K562 (cell line): ENCODE results near the gene PRKCE. TPM values are rescaled to one million over a fixed set of nuclear protein-coding genes. Genes with fewer than 3 reads are reported as not detected.

Experiments
- ATAC-seq: fragments of 200-7000 bp; cut with Tn5 transposase; 3 replicates; pipeline ENCODE4 v1.9.1; 2020; ENCODE audit warnings: moderate library complexity
- BruUV-seq: library from RNA; stranded (reverse); fragments of 400-500 nt; replicated peaks from 2 replicates; lab custom pipeline; 2021; lab: Mats Ljungman, UMichigan
- CTCF ChIA-PET: fragments of 300-600 bp; formaldehyde crosslinking; extraction: SDS; loops from one replicate; lab custom pipeline; 2021; ENCODE audit warnings: low intra/inter-chr PET ratio; lab: Yijun Ruan, JAX
- POLR2A ChIA-PET: fragments of 300-600, 350-650 bp; sonication (Branson Sonifier 250); formaldehyde crosslinking; extraction: SDS; loops from one replicate; lab custom pipeline; 2021; ENCODE audit warnings: antibody characterized with exemption, inconsistent platforms; lab: Yijun Ruan, JAX
- DNase-seq, 4 experiments: peaks; one replicate each; pipeline versions ENCODE4 v3.0.0 to v3.0.0-alpha.2; 2011 to 2018; ENCODE audit warnings: low spot score in 3 of 4, mixed read lengths in 3 of 4; ENCODE audit errors: extremely low read depth in 1 of 4
- FAIRE-seq: peaks from 2 replicates; lab custom pipeline; 2011; peaks lifted over from hg19 to GRCh38; lab: Jason Lieb, UNC
- H2AFZ ChIP-seq: 2 replicates; pipeline ENCODE4 v1.6.0; 2011; ENCODE audit warnings: low read depth, low read length, control low read depth, inconsistent platforms
- H3K27ac ChIP-seq: fragments of 200-600 bp; 3 replicates; pipeline ENCODE4 v1.8.0; 2011; ENCODE audit warnings: low read depth, mild to moderate bottlenecking, control low read depth, inconsistent platforms, low read length, moderate library complexity, mixed read lengths; ENCODE audit errors: extremely low read depth
- H3K27me3 ChIP-seq, 2 experiments: fragments of 300-600 bp in 1 of 2; 2 replicates in 1 of 2; 3 replicates in 1 of 2; pipeline versions ENCODE4 v1.6.0 to v1.8.0; 2011; ENCODE audit warnings: inconsistent platforms in 2 of 2, low read length in 2 of 2, mild to moderate bottlenecking in 1 of 2, mixed read lengths in 1 of 2, moderate library complexity in 1 of 2; ENCODE audit not compliant: control insufficient read depth in 2 of 2, insufficient read depth in 2 of 2
- H3K36me3 ChIP-seq: fragments of 300-600 bp; 3 replicates; pipeline ENCODE4 v1.8.0; 2011; ENCODE audit warnings: mild to moderate bottlenecking, low read length, inconsistent platforms; ENCODE audit not compliant: control insufficient read depth, insufficient read depth
- H3K4me1 ChIP-seq, 2 experiments: fragments of 200-600 bp in 1 of 2; replicated peaks in 1 of 2; 2 replicates in 1 of 2; 3 replicates in 1 of 2; pipeline versions ENCODE4 v1.5.1 to v1.8.0; 2011; ENCODE audit warnings: inconsistent platforms in 2 of 2, low read length in 2 of 2, mild to moderate bottlenecking in 1 of 2, mixed read lengths in 1 of 2, moderate library complexity in 1 of 2; ENCODE audit not compliant: control insufficient read depth in 2 of 2, insufficient read depth in 2 of 2
- H3K4me2 ChIP-seq: 2 replicates; pipeline ENCODE4 v1.6.1; 2011; ENCODE audit warnings: low read length, control low read depth, inconsistent platforms, mixed read lengths; ENCODE audit not compliant: insufficient read depth
- H3K4me3 ChIP-seq: fragments of 200-600 bp; sonication (generic), shearing (Covaris generic); 2 replicates; pipeline ENCODE4 v1.5.1; 2016; ENCODE audit warnings: control low read depth, inconsistent platforms
- H3K79me2 ChIP-seq: fragments of 200-600 bp; 3 replicates; pipeline ENCODE4 v1.8.0; 2011; ENCODE audit warnings: low read length, inconsistent platforms; ENCODE audit not compliant: control insufficient read depth, insufficient read depth
- H3K9ac ChIP-seq, 2 experiments: 2 replicates each; pipeline versions ENCODE4 v1.6.0 to v1.6.1; 2011; ENCODE audit warnings: low read depth in 2 of 2, low read length in 2 of 2, control low read depth in 1 of 2, inconsistent platforms in 1 of 2, mild to moderate bottlenecking in 1 of 2, mixed read lengths in 1 of 2; ENCODE audit not compliant: insufficient read depth in 1 of 2
- H3K9me1 ChIP-seq: one replicate; pipeline ENCODE4 v1.6.0; 2011; ENCODE audit warnings: inconsistent platforms, mild to moderate bottlenecking, low read length, moderate library complexity; ENCODE audit not compliant: control insufficient read depth, insufficient read depth
- H3K9me3 ChIP-seq: replicated peaks from 2 replicates; pipeline ENCODE4 v1.5.1; 2011; ENCODE audit warnings: low read depth, low read length, inconsistent platforms; ENCODE audit not compliant: control insufficient read depth, insufficient read depth
- H4K20me1 ChIP-seq: replicated peaks from 2 replicates; pipeline ENCODE4 v1.6.1; 2011; ENCODE audit warnings: low read length, inconsistent platforms, mixed read lengths; ENCODE audit not compliant: control insufficient read depth, insufficient read depth
- ATF7 ChIP-seq: fragments of 450-650 bp; IDR thresholded peaks from 2 replicates; pipeline ENCODE4 v1.7.1; 2014; ENCODE audit warnings: mild to moderate bottlenecking, moderate library complexity
- GABPB1 ChIP-seq: sonication (generic); formaldehyde crosslinking; IDR thresholded peaks from 2 replicates; pipeline ENCODE4 v1.8.0; 2022; ENCODE audit warnings: mild to moderate bottlenecking, missing genetic modification reagents
- KAT7 ChIP-seq: sonication (generic); formaldehyde crosslinking; IDR thresholded peaks from 2 replicates; pipeline ENCODE4 v1.8.0; 2022; ENCODE audit warnings: missing genetic modification reagents, mild to moderate bottlenecking, borderline replicate concordance
- NEUROD1 ChIP-seq: fragments of 150-350 bp; IDR thresholded peaks from 2 replicates; pipeline ENCODE4 v1.6.1; 2014; ENCODE audit warnings: borderline replicate concordance, low read length, low read depth; ENCODE audit not compliant: partially characterized antibody
- OTX1 ChIP-seq: fragments of 450-650 bp; formaldehyde crosslinking; IDR thresholded peaks from 2 replicates; pipeline ENCODE4 v1.4.0; 2022; ENCODE audit warnings: mild to moderate bottlenecking
- PML ChIP-seq: IDR thresholded peaks from 2 replicates; pipeline ENCODE4 v1.6.1; 2012; ENCODE audit warnings: low read length, inconsistent platforms
- POLR2H ChIP-seq: IDR thresholded peaks from 2 replicates; pipeline ENCODE4 v1.6.1; 2016; ENCODE audit warnings: missing genetic modification characterization, low read depth, mild to moderate bottlenecking, control low read depth, missing compliant biosample characterization, moderate library complexity
- SMARCE1 ChIP-seq: fragments of 450-650 bp; IDR thresholded peaks from 2 replicates; pipeline ENCODE4 v1.7.1; 2016; ENCODE audit warnings: mild to moderate bottlenecking
- ZNF384 ChIP-seq: IDR thresholded peaks from 2 replicates; pipeline ENCODE4 v1.6.1; 2012; ENCODE audit warnings: low read depth, low read length, improper control_type of control experiment
- ZNF644 ChIP-seq: fragments of 200-800 bp; sonication (Bioruptor generic); IDR thresholded peaks from 2 replicates; pipeline ENCODE4 v1.6.1; 2016; ENCODE audit warnings: low read depth, missing genetic modification characterization, missing compliant biosample characterization
- WGBS: fragments of 100-300 bp; shearing (Covaris generic); methylation state at CpG from one replicate; pipeline ENCODE4 v1.1.6; 2016; ENCODE audit warnings: low coverage, mixed read lengths; ENCODE audit not compliant: insufficient coverage; ENCODE audit errors: missing lambda C conversion rate; 5-methylcytosine and 5-hydroxymethylcytosine counted together
- in situ Hi-C: fragments of 300-500 bp; cut with MboI; formaldehyde crosslinking; loops from 4 replicates; pipeline ENCODE4 v1.15.0; 2018; ENCODE audit warnings: inconsistent platforms, mixed read lengths
- intact Hi-C: fragments of 100-400 bp; cut with micrococcal nuclease; formaldehyde crosslinking; loops from 2 replicates; pipeline ENCODE4 v1.14.2; 2022
- polyA plus RNA-seq, 8 experiments: library from polyadenylated mRNA; depleted of rRNA in 4 of 8; stranded (reverse) in 5 of 8; unstranded in 3 of 8; fragments of >200 nt; fragmentation: Nextera tagmentation in 2 of 8; fragmentation: Illumina TruSeq in 1 of 8; extraction: Ambion mirVana in 2 of 8; extraction: Trizol in 1 of 8; gene quantifications; 2 replicates each; pipeline versions ENCODE4 v1.2.1 to v1.2.3, GENCODE V29; 2011 to 2014; ENCODE audit warnings: inconsistent platforms in 1 of 8, missing spikeins in 1 of 8
- total RNA-seq, 7 experiments: library from RNA; depleted of rRNA in 6 of 7; stranded (reverse); fragments of >200 nt in 6 of 7; fragmentation: Illumina TruSeq in 2 of 7; extraction: Trizol in 2 of 7; gene quantifications; 2 replicates each; pipeline versions ENCODE4 v1.2.1 to v1.2.3, GENCODE V29; 2011 to 2021; ENCODE audit warnings: low replicate concordance in 1 of 7
- TF ChIP-seq, protein P1 (sequence below), 2 experiments: fragments of 450-650 bp; formaldehyde crosslinking in 1 of 2; IDR thresholded peaks; 2 replicates each; pipeline versions ENCODE4 v1.4.0 to v1.6.1; 2014 to 2020; ENCODE audit warnings: mild to moderate bottlenecking in 2 of 2, borderline replicate concordance in 1 of 2, low read depth in 1 of 2

PRKCE gene
- total and polyA plus RNA-seq, 9 of the 15 experiments (the other 6 are each of a cell fraction or from before 2014, with no cell fraction given), result 0.06 to 1.0 (median 0.22) TPM; not detected in 1

DNA sequence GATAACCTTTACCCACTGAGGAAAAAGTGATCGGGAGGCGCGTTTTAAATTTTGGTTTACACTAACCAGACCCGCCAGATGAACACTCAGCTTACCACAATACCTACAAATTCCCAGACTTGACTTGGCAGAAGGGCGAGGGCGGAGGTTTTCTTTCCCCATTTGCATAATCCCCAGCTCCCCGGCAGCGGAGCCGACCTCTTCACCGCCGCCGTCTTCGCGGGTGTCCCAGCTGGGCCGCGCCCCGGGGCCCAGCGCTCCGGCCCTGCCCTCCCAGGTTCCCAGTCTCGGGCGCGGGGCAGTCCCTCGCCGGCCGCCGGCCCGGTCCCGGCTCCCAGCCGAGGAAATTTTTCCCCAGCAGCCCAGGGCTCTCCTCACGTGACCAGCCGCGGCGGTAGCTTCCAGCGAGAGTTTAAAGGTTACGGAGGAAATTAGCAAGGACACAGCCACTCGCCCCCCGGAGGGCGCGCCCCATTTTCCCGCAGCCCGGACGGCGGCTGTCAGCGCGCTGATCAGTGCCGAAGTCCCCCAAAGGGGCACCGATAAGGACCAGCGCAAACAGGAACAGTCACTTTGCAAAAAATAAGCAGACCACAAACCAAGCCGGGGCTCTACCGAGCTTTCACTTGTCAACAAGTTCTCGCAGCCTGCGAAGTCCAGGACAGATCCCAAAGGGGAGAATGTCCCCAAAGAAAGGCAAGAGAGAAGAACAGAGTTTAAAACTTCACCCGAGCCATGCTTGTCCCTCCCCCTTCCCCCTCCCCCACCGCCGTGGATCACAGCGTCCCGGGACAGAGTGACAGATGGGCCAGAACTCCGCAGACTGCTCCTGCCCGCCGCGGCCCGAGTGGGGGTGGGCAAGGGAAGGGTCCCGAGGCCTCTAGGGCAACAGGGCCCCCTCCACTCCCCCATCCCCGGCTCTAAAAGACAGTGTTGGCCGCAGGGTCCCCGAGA, 1.3 kb upstream of the PRKCE start (continued):
- TF ChIP-seq KAT7 (no peak), PML (no peak), NEUROD1 (no peak), ZNF384 (no peak), POLR2H (tag) (no peak)

- Histone ChIP-seq H3K9ac (peak overlapping the region; percentile 49 to 81; a peak in 3 of 4 replicates), H3K79me2 (no peaks in the 10 kb centered on the region), H3K4me3 (peak overlapping the region; percentile 72), H3K9me1 (no peaks in the 10 kb centered on the region), H3K36me3 (no peaks in the 10 kb centered on the region), H3K4me1 (peaks cover 0 to 29% of the 10 kb centered on the region in 2 experiments; a peak in 4 of 5 replicates), H3K4me2 (peak overlapping the region; percentile 86; the same call in 1 of the 2 replicates), H4K20me1 (no peaks in the 10 kb centered on the region), H3K9me3 (no peaks in the 10 kb centered on the region), H2AFZ (peak overlapping the region; percentile 93), H3K27ac (peak overlapping the region; percentile 37; the same call in 1 of the 3 replicates), H3K27me3 (peaks cover 31 to 50% of the 10 kb centered on the region in 2 experiments)
- ChIA-PET POLR2A (interaction anchor here (0.6 kb wide), 1 partner anchor 11 kb away, joined by 3 read pairs; no protein-coding TSS in a partner anchor), CTCF (no interaction called here)
- BruUV-seq, result no TSS peak
- ATAC-seq, result peak; percentile 94
- intact Hi-C loops (no loop called here), in situ Hi-C loops (no loop called here)
- peak; percentile 76 for FAIRE-seq
- 0% methylated on average over 19 of the region's 79 CpGs for WGBS
- peak; percentile 81 to 89 (median 82) for DNase-seq
- TF ChIP-seq ATF7, result peak; percentile 85
- TF ChIP-seq OTX1 (CRISPR knock-in tag), result peak; percentile 80
- TF ChIP-seq, protein P1, sequence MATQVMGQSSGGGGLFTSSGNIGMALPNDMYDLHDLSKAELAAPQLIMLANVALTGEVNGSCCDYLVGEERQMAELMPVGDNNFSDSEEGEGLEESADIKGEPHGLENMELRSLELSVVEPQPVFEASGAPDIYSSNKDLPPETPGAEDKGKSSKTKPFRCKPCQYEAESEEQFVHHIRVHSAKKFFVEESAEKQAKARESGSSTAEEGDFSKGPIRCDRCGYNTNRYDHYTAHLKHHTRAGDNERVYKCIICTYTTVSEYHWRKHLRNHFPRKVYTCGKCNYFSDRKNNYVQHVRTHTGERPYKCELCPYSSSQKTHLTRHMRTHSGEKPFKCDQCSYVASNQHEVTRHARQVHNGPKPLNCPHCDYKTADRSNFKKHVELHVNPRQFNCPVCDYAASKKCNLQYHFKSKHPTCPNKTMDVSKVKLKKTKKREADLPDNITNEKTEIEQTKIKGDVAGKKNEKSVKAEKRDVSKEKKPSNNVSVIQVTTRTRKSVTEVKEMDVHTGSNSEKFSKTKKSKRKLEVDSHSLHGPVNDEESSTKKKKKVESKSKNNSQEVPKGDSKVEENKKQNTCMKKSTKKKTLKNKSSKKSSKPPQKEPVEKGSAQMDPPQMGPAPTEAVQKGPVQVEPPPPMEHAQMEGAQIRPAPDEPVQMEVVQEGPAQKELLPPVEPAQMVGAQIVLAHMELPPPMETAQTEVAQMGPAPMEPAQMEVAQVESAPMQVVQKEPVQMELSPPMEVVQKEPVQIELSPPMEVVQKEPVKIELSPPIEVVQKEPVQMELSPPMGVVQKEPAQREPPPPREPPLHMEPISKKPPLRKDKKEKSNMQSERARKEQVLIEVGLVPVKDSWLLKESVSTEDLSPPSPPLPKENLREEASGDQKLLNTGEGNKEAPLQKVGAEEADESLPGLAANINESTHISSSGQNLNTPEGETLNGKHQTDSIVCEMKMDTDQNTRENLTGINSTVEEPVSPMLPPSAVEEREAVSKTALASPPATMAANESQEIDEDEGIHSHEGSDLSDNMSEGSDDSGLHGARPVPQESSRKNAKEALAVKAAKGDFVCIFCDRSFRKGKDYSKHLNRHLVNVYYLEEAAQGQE (IDR thresholded peaks at IDR 0.05; ENCODE audit: borderline replicate concordance), result peak; percentile 29; the same call in 1 of the 2 replicates
- TF ChIP-seq, protein P1 (CRISPR knock-in tag; IDR thresholded peaks at IDR 0.05; ENCODE audit: low read depth), result 0 out of 2 replicates have a peak, but pooled peaks have one; percentile 49
- 0 out of 2 replicates have a peak, but pooled peaks have one; percentile 11 for TF ChIP-seq SMARCE1
- TF ChIP-seq ZNF644, result peak; percentile 84; the same call in 1 of the 2 replicates
- peak; percentile 56; the same call in 1 of the 2 replicates for TF ChIP-seq GABPB1 (CRISPR knock-in tag)
Observed at GRCh38 chr2:45650851-45651414, 542 bp upstream of the PRKCE start.
